ENCODE results near the gene DCN.

DCN gene

DNA sequence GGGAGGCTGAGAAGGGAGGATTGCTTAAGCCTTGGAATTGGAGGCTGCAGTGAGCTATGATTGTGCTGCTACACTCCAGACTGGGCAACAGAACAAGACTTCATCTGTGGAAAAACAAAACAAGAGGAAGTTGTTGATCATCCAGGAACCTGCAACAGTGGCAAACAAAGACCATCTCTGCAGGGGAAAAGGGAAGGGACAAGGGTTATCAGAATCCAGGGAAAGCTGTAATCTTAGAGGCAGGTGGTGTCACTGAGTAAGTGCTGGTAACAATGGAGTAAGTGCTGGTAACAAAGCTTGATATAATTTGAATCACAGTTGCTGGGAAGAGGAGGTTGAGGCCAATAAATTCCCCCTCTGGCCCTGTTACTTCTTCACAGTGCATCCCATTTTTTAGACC, 27.5 kb upstream of the DCN start:
- TF ChIP-seq, protein P1, sequence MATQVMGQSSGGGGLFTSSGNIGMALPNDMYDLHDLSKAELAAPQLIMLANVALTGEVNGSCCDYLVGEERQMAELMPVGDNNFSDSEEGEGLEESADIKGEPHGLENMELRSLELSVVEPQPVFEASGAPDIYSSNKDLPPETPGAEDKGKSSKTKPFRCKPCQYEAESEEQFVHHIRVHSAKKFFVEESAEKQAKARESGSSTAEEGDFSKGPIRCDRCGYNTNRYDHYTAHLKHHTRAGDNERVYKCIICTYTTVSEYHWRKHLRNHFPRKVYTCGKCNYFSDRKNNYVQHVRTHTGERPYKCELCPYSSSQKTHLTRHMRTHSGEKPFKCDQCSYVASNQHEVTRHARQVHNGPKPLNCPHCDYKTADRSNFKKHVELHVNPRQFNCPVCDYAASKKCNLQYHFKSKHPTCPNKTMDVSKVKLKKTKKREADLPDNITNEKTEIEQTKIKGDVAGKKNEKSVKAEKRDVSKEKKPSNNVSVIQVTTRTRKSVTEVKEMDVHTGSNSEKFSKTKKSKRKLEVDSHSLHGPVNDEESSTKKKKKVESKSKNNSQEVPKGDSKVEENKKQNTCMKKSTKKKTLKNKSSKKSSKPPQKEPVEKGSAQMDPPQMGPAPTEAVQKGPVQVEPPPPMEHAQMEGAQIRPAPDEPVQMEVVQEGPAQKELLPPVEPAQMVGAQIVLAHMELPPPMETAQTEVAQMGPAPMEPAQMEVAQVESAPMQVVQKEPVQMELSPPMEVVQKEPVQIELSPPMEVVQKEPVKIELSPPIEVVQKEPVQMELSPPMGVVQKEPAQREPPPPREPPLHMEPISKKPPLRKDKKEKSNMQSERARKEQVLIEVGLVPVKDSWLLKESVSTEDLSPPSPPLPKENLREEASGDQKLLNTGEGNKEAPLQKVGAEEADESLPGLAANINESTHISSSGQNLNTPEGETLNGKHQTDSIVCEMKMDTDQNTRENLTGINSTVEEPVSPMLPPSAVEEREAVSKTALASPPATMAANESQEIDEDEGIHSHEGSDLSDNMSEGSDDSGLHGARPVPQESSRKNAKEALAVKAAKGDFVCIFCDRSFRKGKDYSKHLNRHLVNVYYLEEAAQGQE (IDR thresholded peaks at IDR 0.05; ENCODE audit: insufficient read depth in 1 of 2, low read depth in 2 of 2, low read length in 2 of 2), result no peak

DNA sequence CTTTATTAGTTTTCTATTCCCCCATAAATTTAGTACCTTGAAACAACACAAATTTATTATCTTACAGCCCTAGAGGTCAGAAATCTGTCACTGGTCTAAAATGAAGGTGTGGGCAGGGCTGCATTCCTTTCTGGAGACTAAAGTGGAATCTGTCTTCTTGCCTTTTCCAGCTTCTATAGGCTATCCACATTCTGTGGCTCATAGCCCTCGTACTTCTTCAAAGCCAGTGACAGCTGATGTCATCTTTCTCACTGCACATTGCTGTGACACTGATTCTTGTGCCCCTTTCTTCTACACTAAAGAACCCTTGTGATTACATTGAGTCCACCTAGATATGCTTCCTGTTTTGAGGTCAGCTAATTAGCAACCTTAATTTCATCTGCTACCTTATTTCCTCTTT, 23.2 kb upstream of the DCN start:
- no peak for TF ChIP-seq SIN3A (IDR thresholded peaks at IDR 0.05; ENCODE audit: borderline replicate concordance, insufficient read depth, low read length)
- TF ChIP-seq FOXP2 (optimal IDR thresholded peaks at IDR 0.05; ENCODE audit: borderline replicate concordance, extremely low read depth, extremely low read length, insufficient read depth), result no peak
- TF ChIP-seq, protein P1 (IDR thresholded peaks at IDR 0.05; ENCODE audit: insufficient read depth in 1 of 2, low read depth in 2 of 2, low read length in 2 of 2), result no peak
- no peak for TF ChIP-seq TAF1 (IDR thresholded peaks at IDR 0.05; ENCODE audit: borderline replicate concordance, insufficient read depth, low read length)
- TF ChIP-seq POLR2AphosphoS5 (IDR thresholded peaks at IDR 0.05; ENCODE audit: low read depth, low read length), result no peak

DNA sequence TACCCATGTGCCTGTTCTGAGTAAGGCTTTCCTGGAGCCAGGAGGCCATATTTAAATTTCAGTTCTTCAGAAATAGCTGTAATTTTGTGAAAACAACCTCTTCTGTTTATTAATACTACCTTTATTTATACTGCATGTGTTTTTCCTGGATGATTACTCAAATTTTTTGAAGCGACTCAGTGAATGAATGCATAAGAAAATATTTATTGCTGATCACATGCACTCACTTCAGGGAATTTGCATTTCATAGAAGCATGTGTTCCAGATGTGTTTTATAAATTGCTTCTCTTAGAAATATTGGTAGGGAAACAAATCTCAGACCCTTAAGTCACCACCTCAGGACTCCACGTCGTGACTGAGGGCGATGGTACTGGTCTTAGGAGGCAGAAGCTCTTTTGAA, 21.8 kb upstream of the DCN start:
- no peak for TF ChIP-seq TAF1 (IDR thresholded peaks at IDR 0.05; ENCODE audit: borderline replicate concordance, insufficient read depth, low read length)
- TF ChIP-seq, protein P1 (IDR thresholded peaks at IDR 0.05; ENCODE audit: insufficient read depth in 1 of 2, low read depth in 2 of 2, low read length in 2 of 2), result no peak
- TF ChIP-seq POLR2AphosphoS5 (IDR thresholded peaks at IDR 0.05; ENCODE audit: low read depth, low read length), result no peak
- no peak for TF ChIP-seq SIN3A (IDR thresholded peaks at IDR 0.05; ENCODE audit: borderline replicate concordance, insufficient read depth, low read length)
- TF ChIP-seq FOXP2 (optimal IDR thresholded peaks at IDR 0.05; ENCODE audit: borderline replicate concordance, extremely low read depth, extremely low read length, insufficient read depth), result no peak

DNA sequence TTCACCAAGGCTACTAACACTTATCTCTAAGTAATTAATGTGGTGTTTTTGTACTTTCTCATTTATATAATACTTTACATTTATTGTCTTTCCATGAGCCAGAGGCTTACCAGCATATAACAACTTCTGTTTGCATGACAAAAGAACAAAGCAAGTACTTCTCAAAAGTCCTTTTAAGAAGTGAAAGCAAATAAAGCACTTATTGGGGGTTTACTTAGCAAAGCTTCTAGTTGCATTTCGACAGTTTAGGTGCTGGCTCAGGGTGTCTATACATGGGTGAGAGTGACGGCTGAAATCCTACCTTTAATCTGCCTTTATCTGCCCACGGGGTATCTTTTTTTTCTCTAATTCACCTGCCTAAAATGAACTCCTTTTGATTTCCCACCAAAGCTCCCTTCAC, 21.0 kb upstream of the DCN start:
- TF ChIP-seq FOXP2 (optimal IDR thresholded peaks at IDR 0.05; ENCODE audit: borderline replicate concordance, extremely low read depth, extremely low read length, insufficient read depth) (no peak), TAF1 (IDR thresholded peaks at IDR 0.05; ENCODE audit: borderline replicate concordance, insufficient read depth, low read length) (no peak)

DNA sequence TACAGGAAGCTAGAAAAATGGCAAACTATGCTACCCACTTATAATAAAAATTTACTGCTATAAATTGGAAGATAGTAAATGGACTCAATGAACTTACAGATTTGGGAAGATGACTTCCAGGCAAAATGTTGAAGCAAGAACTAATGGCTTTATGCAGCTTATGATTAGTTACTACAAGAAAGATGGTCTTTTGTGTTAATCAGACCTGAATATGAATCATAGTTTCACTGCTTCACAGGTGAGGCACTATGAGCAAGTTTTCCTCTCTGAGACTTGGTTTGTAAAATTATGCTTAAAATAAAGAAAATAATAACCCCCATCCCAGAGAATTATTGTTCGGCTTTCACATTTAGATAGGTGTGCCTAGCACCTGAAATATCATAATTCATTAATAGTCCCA, 19.8 kb upstream of the DCN start:
- TF ChIP-seq FOXP2 (optimal IDR thresholded peaks at IDR 0.05; ENCODE audit: borderline replicate concordance, extremely low read depth, extremely low read length, insufficient read depth), result no peak
- no peak for TF ChIP-seq SIN3A (IDR thresholded peaks at IDR 0.05; ENCODE audit: borderline replicate concordance, insufficient read depth, low read length)
- no peak for TF ChIP-seq TAF1 (IDR thresholded peaks at IDR 0.05; ENCODE audit: borderline replicate concordance, insufficient read depth, low read length)
- TF ChIP-seq POLR2AphosphoS5 (IDR thresholded peaks at IDR 0.05; ENCODE audit: low read depth, low read length), result no peak
- TF ChIP-seq, protein P1 (IDR thresholded peaks at IDR 0.05; ENCODE audit: insufficient read depth in 1 of 2, low read depth in 2 of 2, low read length in 2 of 2), result no peak
